ENCODE data around the gene C18orf32. TPM values are rescaled to one million over a fixed set of nuclear protein-coding genes. Genes with fewer than 3 reads are reported as not detected.

C18orf32 gene
- total and polyA plus RNA-seq, 10 of the 15 experiments (the other 5 are each of a cell fraction or from before 2014, with no cell fraction given), result 11.5 to 67.0 (median 32.9) TPM

GRCh38 chr18:49517483-49517882 is 30.4 kb upstream of the C18orf32 start (continued):
- no peak for TF ChIP-seq SMAD1 (IDR thresholded peaks at IDR 0.05; ENCODE audit: low read depth, partially characterized antibody)
- no peak for TF ChIP-seq ZNF622 (IDR thresholded peaks at IDR 0.05)
- no peak for TF ChIP-seq CBX3 (IDR thresholded peaks at IDR 0.05; ENCODE audit: borderline replicate concordance, low read depth)
- no peak for TF ChIP-seq E4F1 (IDR thresholded peaks at IDR 0.05; ENCODE audit: borderline replicate concordance, partially characterized antibody)
- no peak for TF ChIP-seq HDAC6 (IDR thresholded peaks at IDR 0.05; ENCODE audit: unreplicated experiment)
- TF ChIP-seq BCL11A (IDR thresholded peaks at IDR 0.05; ENCODE audit: low read depth, low read length), result no peak

GRCh38 chr18:49515516-49515915 is 28.5 kb upstream of the C18orf32 start:
- WGBS (ENCODE audit: insufficient coverage, insufficient replicate concordance, low lambda C conversion rate, missing lambda C conversion rate), result 89% methylated on average over 3 of the region's 3 CpGs
- Histone ChIP-seq H3K4me1 (ENCODE audit: control insufficient read depth, insufficient read depth, low read length) (no peaks in the 10 kb centered on the region), H3K4me2 (ENCODE audit: control insufficient read depth, insufficient read depth) (no peak overlapping the region), H4K20me1 (ENCODE audit: control insufficient read depth, insufficient read depth) (no peaks in the 10 kb centered on the region), H3K27me3 (replicated peaks in 1 of 2; ENCODE audit: control insufficient read depth in 2 of 2, insufficient read depth in 2 of 2, low read length in 1 of 2) (no peaks in the 10 kb centered on the region), H3K4me3 (no peak overlapping the region), H3K27ac (ENCODE audit: control insufficient read depth, insufficient read depth) (no peak overlapping the region), H3K36me3 (ENCODE audit: control insufficient read depth in 2 of 2, insufficient read depth in 2 of 2, low read length in 1 of 2) (no peaks in the 10 kb centered on the region), H3K9ac (ENCODE audit: control insufficient read depth, insufficient read depth, low read length) (no peak overlapping the region), H3K9me3 (replicated peaks; ENCODE audit: control insufficient read depth, insufficient read depth, low read length) (no peaks in the 10 kb centered on the region), H3K79me2 (ENCODE audit: control insufficient read depth, insufficient read depth, low read length) (no peaks in the 10 kb centered on the region), H2AFZ (ENCODE audit: control insufficient read depth, low read depth, low read length) (no peak overlapping the region)
- CTCF ChIA-PET, result interaction anchor here (0.8 to 13.3 kb wide), 7 partner anchors 8 to 343 kb away, joined by 3 to 177 read pairs (median 3); no protein-coding TSS in a partner anchor
- FAIRE-seq (no peak), DNase-seq (ENCODE audit: low read depth, low spot score) (no peak), ATAC-seq (no peak)
- intact Hi-C loops (cut with micrococcal nuclease; ENCODE audit: unreplicated experiment) (loop anchor here (10.0 kb wide), 2 partner anchors 129 to 679 kb away; partner anchors contain the start of gene MYO5B), in situ Hi-C loops (cut with MboI) (no loop called here)
- SMC1A ChIA-PET (ENCODE audit: uncharacterized antibody, unreplicated experiment), result interaction anchor here (0.8 to 1.8 kb wide), 6 partner anchors 19 to 842 kb away, joined by 3 to 5 read pairs (median 4); no protein-coding TSS in a partner anchor
- POLR2A ChIA-PET, result interaction anchor here (0.6 to 1.5 kb wide), 2 partner anchors 10 to 533 kb away, joined by 3 read pairs; no protein-coding TSS in a partner anchor
- RAD21 ChIA-PET (ENCODE audit: unreplicated experiment), result interaction anchor here (0.8 to 0.9 kb wide), 2 partner anchors 214 to 345 kb away, joined by 3 read pairs; no protein-coding TSS in a partner anchor
- no TSS peak for BruUV-seq (replicated peaks)
- TF ChIP-seq ZNF384 (IDR thresholded peaks at IDR 0.05; ENCODE audit: borderline replicate concordance, low read depth, low read length) (no peak), MAX (IDR thresholded peaks at IDR 0.05; ENCODE audit: low read depth, low read length) (no peak), E2F4 (IDR thresholded peaks at IDR 0.05; ENCODE audit: low read depth, low read length) (no peak), CHD4 (IDR thresholded peaks at IDR 0.05) (no peak), E2F8 (IDR thresholded peaks at IDR 0.05; ENCODE audit: low read depth, partially characterized antibody) (no peak), RAD51 (IDR thresholded peaks at IDR 0.05) (no peak), HCFC1 (IDR thresholded peaks at IDR 0.05; ENCODE audit: low read length) (no peak), POLR2A (IDR thresholded peaks at IDR 0.05; ENCODE audit: low read depth, low read length) (no peak), KAT2A (conservative IDR thresholded peaks at IDR 0.05; ENCODE audit: control insufficient read depth, low read depth, low read length) (no peak), ZNF622 (IDR thresholded peaks at IDR 0.05) (no peak), CHD2 (IDR thresholded peaks at IDR 0.05; ENCODE audit: borderline replicate concordance, low read depth, low read length) (no peak), ASH2L (IDR thresholded peaks at IDR 0.05; ENCODE audit: borderline replicate concordance, low read depth) (no peak)

Data from GM12878 (cell line).